ENCODE results near the gene CABLES2. TPM values are rescaled to one million over a fixed set of nuclear protein-coding genes. Genes with fewer than 3 reads are reported as not detected.

Gene CABLES2
- total RNA-seq, 2 experiments from 2014 or later = 13.2 to 13.7 TPM

- H3K4me1 Mint-ChIP-seq = no peaks in the 10 kb centered on the region
- no peaks in the 10 kb centered on the region for H3K9me3 Mint-ChIP-seq
- POLR2A ChIA-PET = no interaction called here
- H3K27ac Mint-ChIP-seq = no peak overlapping the region
- H3K4me3 Mint-ChIP-seq = no peak overlapping the region
- H3K36me3 Mint-ChIP-seq (ENCODE audit: low read depth) = no peaks in the 10 kb centered on the region
- CTCF ChIA-PET = no interaction called here
- DNase-seq = no peak
- H3K27me3 Mint-ChIP-seq = peaks cover 5% of the 10 kb centered on the region
Observed at GRCh38 chr20:62361799-62362589, 45.1 kb downstream of the CABLES2 start.

GRCh38 chr20:62360854-62361798 lies 46.0 kb downstream of the CABLES2 start:
- ChIA-PET CTCF (no interaction called here), POLR2A (no interaction called here)
- Mint-ChIP-seq H3K4me3 (no peak overlapping the region), H3K9me3 (no peaks in the 10 kb centered on the region), H3K27me3 (peaks cover 5% of the 10 kb centered on the region), H3K4me1 (no peaks in the 10 kb centered on the region), H3K27ac (no peak overlapping the region), H3K36me3 (ENCODE audit: low read depth) (no peaks in the 10 kb centered on the region)
- no peak for DNase-seq

- Mint-ChIP-seq H3K4me3 (no peak overlapping the region), H3K27me3 (no peaks in the 10 kb centered on the region), H3K9me3 (no peaks in the 10 kb centered on the region), H3K4me1 (no peaks in the 10 kb centered on the region), H3K36me3 (ENCODE audit: low read depth) (no peaks in the 10 kb centered on the region), H3K27ac (no peak overlapping the region)
- ChIA-PET CTCF (no interaction called here), POLR2A (no interaction called here)
- DNase-seq = no peak
Observed at GRCh38 chr20:62359491-62360121, 47.5 kb downstream of the CABLES2 start.

GRCh38 chr20:62359043-62359490 lies 48.0 kb downstream of the CABLES2 start:
- H3K4me3 Mint-ChIP-seq = no peak overlapping the region
- POLR2A ChIA-PET = no interaction called here
- no peaks in the 10 kb centered on the region for H3K9me3 Mint-ChIP-seq
- no peaks in the 10 kb centered on the region for H3K27me3 Mint-ChIP-seq
- no peaks in the 10 kb centered on the region for H3K36me3 Mint-ChIP-seq (ENCODE audit: low read depth)
- CTCF ChIA-PET = no interaction called here
- no peaks in the 10 kb centered on the region for H3K4me1 Mint-ChIP-seq
- no peak for DNase-seq
- no peak overlapping the region for H3K27ac Mint-ChIP-seq

- Mint-ChIP-seq H3K36me3 (ENCODE audit: low read depth) (no peaks in the 10 kb centered on the region), H3K27ac (no peak overlapping the region)
- POLR2A ChIA-PET = no interaction called here
Observed at GRCh38 chr20:62358171-62359042, 48.7 kb downstream of the CABLES2 start.

GRCh38 chr20:62357681-62358080 lies 49.4 kb downstream of the CABLES2 start:
- no peaks in the 10 kb centered on the region for H3K36me3 Mint-ChIP-seq (ENCODE audit: low read depth)
- H3K4me3 Mint-ChIP-seq = no peak overlapping the region
- no peaks in the 10 kb centered on the region for H3K9me3 Mint-ChIP-seq
- POLR2A ChIA-PET = no interaction called here
- H3K27me3 Mint-ChIP-seq = no peaks in the 10 kb centered on the region
- CTCF ChIA-PET = no interaction called here
- H3K27ac Mint-ChIP-seq = no peak overlapping the region
- H3K4me1 Mint-ChIP-seq = no peaks in the 10 kb centered on the region
- DNase-seq = no peak

More at GRCh38 chr20:62358171-62359042, 48.7 kb downstream of the CABLES2 start:
- no peak overlapping the region for H3K4me3 Mint-ChIP-seq
- DNase-seq = no peak
- H3K4me1 Mint-ChIP-seq = no peaks in the 10 kb centered on the region
- CTCF ChIA-PET = no interaction called here
- H3K27me3 Mint-ChIP-seq = no peaks in the 10 kb centered on the region
- no peaks in the 10 kb centered on the region for H3K9me3 Mint-ChIP-seq

GRCh38 chr20:62357187-62357667 lies 49.9 kb downstream of the CABLES2 start:
- Mint-ChIP-seq H3K36me3 (ENCODE audit: low read depth) (no peaks in the 10 kb centered on the region), H3K4me1 (no peaks in the 10 kb centered on the region), H3K4me3 (no peak overlapping the region), H3K27me3 (no peaks in the 10 kb centered on the region), H3K27ac (no peak overlapping the region), H3K9me3 (no peaks in the 10 kb centered on the region)
- ChIA-PET CTCF (no interaction called here), POLR2A (no interaction called here)
- DNase-seq = no peak

- DNase-seq = no peak
- H3K4me1 Mint-ChIP-seq = no peaks in the 10 kb centered on the region
- H3K9me3 Mint-ChIP-seq = no peaks in the 10 kb centered on the region
- ChIA-PET POLR2A (no interaction called here), CTCF (no interaction called here)
- H3K36me3 Mint-ChIP-seq (ENCODE audit: low read depth) = no peaks in the 10 kb centered on the region
- no peak overlapping the region for H3K4me3 Mint-ChIP-seq
- no peak overlapping the region for H3K27ac Mint-ChIP-seq
- no peaks in the 10 kb centered on the region for H3K27me3 Mint-ChIP-seq
Observed at GRCh38 chr20:62356589-62357186, 50.4 kb downstream of the CABLES2 start.

- Mint-ChIP-seq H3K27ac (no peak overlapping the region), H3K4me3 (no peak overlapping the region), H3K4me1 (no peaks in the 10 kb centered on the region), H3K27me3 (no peaks in the 10 kb centered on the region), H3K9me3 (no peaks in the 10 kb centered on the region), H3K36me3 (ENCODE audit: low read depth) (no peaks in the 10 kb centered on the region)
- DNase-seq = no peak
- ChIA-PET POLR2A (no interaction called here), CTCF (no interaction called here)
Observed at GRCh38 chr20:62355878-62356588, 51.1 kb downstream of the CABLES2 start.

- H3K27me3 Mint-ChIP-seq = no peaks in the 10 kb centered on the region
- no peak for DNase-seq
- no peak overlapping the region for H3K4me3 Mint-ChIP-seq
- no peaks in the 10 kb centered on the region for H3K9me3 Mint-ChIP-seq
- H3K27ac Mint-ChIP-seq = no peak overlapping the region
- ChIA-PET POLR2A (no interaction called here), CTCF (no interaction called here)
- H3K4me1 Mint-ChIP-seq = no peaks in the 10 kb centered on the region
- no peaks in the 10 kb centered on the region for H3K36me3 Mint-ChIP-seq (ENCODE audit: low read depth)
Observed at GRCh38 chr20:62355516-62355877, 51.6 kb downstream of the CABLES2 start.

GRCh38 chr20:62354811-62355341 lies 52.2 kb downstream of the CABLES2 start:
- ChIA-PET CTCF (no interaction called here), POLR2A (no interaction called here)
- Mint-ChIP-seq H3K4me1 (no peaks in the 10 kb centered on the region), H3K4me3 (no peak overlapping the region), H3K9me3 (no peaks in the 10 kb centered on the region), H3K27ac (no peak overlapping the region), H3K36me3 (ENCODE audit: low read depth) (no peaks in the 10 kb centered on the region), H3K27me3 (no peaks in the 10 kb centered on the region)
- no peak for DNase-seq

All from activated CD4-positive, alpha-beta memory T cell treated with anti-CD3 and anti-CD28 coated beads, Interleukin-2, amount 10 ng/mL, durations not matched to agents 7 days and 5 days (primary cell).